Kidney capillary endothelial cell (primary cell): ENCODE results near the gene ABCC4.
A peak's percentile ranks its signal among the peaks of the same experiment; 100 is the strongest.

Source experiments
- DNase-seq: peaks from one replicate; pipeline ENCODE4 v3.0.0-alpha.2; 2018; ENCODE audit warnings: low spot score

The ABCC4 gene, protein sequence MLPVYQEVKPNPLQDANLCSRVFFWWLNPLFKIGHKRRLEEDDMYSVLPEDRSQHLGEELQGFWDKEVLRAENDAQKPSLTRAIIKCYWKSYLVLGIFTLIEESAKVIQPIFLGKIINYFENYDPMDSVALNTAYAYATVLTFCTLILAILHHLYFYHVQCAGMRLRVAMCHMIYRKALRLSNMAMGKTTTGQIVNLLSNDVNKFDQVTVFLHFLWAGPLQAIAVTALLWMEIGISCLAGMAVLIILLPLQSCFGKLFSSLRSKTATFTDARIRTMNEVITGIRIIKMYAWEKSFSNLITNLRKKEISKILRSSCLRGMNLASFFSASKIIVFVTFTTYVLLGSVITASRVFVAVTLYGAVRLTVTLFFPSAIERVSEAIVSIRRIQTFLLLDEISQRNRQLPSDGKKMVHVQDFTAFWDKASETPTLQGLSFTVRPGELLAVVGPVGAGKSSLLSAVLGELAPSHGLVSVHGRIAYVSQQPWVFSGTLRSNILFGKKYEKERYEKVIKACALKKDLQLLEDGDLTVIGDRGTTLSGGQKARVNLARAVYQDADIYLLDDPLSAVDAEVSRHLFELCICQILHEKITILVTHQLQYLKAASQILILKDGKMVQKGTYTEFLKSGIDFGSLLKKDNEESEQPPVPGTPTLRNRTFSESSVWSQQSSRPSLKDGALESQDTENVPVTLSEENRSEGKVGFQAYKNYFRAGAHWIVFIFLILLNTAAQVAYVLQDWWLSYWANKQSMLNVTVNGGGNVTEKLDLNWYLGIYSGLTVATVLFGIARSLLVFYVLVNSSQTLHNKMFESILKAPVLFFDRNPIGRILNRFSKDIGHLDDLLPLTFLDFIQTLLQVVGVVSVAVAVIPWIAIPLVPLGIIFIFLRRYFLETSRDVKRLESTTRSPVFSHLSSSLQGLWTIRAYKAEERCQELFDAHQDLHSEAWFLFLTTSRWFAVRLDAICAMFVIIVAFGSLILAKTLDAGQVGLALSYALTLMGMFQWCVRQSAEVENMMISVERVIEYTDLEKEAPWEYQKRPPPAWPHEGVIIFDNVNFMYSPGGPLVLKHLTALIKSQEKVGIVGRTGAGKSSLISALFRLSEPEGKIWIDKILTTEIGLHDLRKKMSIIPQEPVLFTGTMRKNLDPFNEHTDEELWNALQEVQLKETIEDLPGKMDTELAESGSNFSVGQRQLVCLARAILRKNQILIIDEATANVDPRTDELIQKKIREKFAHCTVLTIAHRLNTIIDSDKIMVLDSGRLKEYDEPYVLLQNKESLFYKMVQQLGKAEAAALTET (N-terminal part only)

GRCh38 chr13:95301183-95301967, at the start of gene ABCC4:
Gene ABCC4, minus strand, starts transcription at chr13:95301451. Its CDS starts 137 bp downstream, at chr13:95301314.
- peak; percentile 76 for DNase-seq

DNA sequence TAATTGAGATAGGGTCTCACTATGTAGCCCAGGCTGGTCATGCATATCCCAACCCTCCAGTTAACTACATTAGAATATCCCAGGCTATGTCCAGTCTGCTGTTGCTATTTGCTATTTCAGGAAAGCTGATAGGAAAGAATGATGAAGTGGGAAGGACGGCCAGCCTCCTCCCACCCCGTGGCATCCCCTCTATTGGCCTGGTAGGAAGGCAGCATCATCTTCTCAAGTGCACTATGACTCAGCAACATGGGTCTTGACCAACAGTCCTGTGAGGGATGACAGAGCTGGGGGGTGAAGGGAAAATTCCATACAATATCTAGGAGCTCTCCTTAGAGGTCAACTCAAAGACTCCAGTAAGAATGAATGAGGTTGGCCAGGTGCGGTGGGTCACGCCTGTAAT, 48.0 kb upstream of the ABCC4 start:
- no peak for DNase-seq

- peak; percentile 81 for DNase-seq
Measured at GRCh38 chr13:95343944-95344343, 42.7 kb upstream of the ABCC4 start.

DNA sequence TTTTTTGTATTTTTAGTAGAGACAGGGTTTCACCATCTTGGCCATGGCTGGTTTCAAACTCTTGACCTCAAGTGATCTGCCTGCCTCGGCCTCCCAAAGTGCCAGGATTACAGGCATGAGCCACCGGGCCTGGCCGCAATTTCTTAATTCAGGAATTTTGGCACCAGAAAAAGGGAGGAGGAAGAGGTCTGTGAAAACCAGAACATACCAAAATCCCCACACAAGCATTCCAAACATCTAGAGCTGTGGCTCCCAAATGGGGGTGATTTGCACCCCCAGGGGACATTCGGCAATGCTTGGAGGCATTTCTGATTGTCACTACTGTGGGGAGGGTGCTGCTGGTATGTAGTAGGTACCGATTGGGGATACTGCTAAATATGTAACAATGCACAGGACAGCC, 40.2 kb upstream of the ABCC4 start:
- DNase-seq: no peak

DNA sequence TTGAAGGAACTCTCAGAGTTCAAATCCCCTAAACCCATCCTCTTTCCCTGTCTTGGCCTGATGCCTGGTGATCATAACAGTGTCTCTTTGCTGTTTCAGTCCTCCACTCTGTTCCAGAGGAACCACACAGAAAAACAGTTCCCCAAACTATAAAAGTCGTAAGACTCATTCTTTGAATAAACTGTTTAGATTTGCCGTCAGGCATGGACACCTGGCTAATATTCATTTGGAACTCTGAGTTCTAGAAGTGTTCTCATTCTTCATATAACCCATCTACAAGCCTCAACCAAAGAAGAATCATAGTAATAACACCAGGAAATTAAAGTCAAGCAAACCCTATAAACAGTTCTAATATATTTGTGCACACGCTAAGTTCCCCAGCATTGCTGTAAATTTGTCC, 37.7 kb upstream of the ABCC4 start:
- DNase-seq: no peak

DNA sequence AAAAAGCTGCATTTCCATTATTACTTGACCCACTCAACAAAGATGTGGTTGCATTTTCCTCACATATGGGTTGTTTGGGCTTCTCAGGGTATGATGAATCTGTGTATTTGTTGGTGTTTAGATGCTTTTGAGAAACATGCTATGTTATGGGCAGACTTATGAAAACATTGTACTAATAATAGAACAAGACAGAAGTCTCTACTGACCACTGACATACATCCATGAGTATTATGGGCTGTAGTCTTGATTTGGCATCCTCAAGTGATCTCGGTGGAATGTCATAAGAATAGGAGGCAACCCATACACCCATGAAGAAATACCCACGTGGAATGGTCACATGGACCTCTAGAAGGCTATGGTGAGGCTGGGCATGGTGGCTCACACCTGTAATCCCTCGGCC, 36.3 kb upstream of the ABCC4 start:
- DNase-seq: no peak

DNA sequence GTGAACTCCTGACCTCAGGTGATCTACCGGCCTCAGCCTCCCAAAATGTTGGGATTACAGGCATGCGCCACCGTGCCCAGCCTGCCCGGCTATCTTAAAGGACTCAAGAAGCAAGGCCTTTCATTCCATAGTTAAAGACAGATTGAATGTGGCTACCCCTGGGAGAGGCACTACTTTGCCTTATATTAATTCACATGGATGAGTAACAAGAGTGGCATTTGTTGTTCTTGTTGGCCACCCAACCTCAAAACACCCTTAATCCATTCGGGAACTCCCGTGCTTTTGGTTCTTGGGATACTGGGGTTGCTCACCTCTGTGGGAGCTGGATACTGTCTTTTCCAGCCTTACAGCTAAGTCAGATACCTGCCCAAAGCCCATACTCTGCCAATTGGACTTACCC, 34.4 kb upstream of the ABCC4 start:
- DNase-seq: no peak

GRCh38 chr13:95328386-95328785, 27.1 kb upstream of the ABCC4 start:
- no peak for DNase-seq

GRCh38 chr13:95327190-95327589, 25.9 kb upstream of the ABCC4 start:
- DNase-seq: no peak

GRCh38 chr13:95326695-95327094, 25.4 kb upstream of the ABCC4 start:
- DNase-seq: no peak

DNA sequence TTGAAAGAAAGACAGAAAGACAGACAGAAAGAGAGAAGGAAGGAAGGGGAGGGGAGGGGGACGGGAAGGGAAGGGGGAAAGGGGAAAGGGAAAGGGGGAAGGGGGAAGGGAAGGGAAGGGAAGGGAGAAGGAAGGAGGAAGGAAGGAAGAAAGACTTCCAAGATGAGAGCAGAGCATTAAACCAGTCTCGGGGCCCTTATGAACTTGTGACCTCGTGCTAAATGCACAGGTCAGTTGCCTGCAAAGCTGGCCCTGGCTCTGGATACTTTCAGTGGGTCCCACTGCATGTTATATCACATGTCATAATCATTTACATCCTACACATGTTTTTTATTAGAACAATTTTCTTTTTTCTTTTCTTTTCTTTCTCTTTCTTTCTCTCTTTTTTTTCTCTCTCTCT, 24.2 kb upstream of the ABCC4 start:
- DNase-seq: no peak

DNA sequence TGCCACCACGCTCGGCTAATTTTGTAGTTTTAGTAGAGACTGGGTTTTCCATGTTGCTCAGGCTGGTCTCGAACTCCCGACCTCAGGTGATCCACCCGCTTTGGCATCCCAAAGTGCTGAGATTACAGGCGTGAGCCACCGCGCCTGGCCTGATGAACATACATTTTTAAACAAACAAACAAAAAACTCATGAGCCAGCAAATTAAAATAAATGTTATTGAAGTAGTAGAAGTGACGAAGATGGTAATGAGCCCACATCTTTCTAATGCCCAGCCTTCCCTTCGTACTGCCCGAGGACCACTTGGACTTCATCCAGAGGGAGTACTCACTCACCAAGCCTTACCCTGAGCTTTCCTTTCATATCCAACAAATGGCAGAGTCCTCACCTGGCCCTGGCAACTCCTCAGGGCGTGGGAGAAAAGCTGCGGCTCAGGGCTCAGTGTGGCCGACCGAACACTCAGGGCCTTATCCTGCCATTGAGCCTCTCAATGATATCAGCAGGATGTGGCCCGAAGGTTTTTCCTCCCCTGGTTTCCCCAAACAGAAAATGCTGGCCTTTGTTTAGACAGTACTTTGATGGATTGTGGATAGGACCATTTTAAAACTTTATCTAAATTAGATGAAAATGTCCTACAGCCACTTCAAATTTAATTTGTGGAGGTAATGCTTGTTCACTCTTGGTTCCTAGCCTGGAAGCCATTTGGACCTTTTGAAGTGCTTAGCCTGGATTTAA, 22.8 kb upstream of the ABCC4 start:
- no peak for DNase-seq

GRCh38 chr13:95319551-95320274, 18.5 kb upstream of the ABCC4 start:
- DNase-seq: no peak

DNA sequence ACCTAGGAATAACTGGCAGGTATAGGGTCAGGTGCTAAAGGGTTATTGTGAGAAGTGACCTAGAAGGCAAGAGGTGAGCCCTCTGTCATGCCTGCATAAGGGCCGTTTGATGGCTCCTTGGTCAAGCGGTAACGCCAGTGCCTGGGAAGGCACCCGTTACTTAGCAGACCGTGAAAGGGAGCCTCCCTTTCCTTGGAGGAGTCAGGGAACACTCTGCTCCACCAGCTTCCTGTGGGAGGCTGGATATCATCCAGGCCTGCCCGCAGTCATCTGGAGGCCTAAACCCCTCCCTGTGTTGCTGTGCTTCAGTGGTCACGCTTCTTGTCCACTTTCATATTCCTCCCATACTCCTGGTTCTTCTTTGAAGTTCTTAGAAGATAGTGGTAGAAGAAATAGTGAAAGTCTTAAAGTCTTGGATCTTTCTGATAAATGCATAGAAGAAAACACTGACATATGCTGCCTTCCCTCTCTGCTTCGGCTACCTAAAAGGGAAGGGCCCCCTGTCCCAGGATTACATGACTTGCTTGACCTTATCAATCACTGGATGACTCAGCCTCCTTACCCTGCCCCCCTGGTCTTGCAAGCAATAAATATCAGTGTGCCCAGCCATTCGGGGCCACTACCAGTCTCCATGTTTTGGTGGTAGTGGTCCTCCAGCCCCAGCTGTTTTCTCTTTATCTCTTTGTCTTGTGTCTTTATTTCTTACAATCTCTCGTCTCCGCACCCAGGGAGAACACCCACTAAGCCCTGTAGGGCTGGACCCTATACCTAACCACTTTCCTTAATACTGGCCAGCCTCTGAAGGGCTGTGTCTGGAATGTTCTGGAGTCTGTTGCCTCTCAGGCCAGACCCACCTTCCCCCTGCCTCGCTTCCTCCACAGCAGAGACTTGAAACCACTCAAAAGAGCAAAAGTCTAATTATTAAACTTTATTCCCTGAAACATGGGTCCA, 16.1 kb upstream of the ABCC4 start:
- DNase-seq: no peak

- no peak for DNase-seq
Measured at GRCh38 chr13:95315752-95316151, 14.5 kb upstream of the ABCC4 start.

DNA sequence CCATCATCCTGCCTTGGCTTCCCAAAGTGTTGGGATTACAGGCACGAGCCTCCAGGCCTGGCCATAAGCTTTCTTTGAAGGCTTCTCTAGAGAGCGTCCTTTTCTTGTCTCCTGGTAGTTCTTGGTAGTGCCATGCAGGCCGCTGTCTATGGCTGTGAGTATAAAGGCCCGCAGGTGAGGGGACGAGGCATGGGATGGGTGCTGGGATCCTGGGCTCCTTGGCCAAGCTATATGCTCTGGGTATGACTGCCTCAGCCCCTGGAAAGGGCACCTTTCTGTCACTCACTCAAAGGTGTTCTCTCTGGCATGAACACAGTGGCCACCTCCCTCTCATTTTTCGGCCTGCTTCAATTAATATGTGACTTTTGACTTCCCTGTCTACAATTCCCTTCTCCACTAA, 6.3 kb upstream of the ABCC4 start:
- DNase-seq: no peak

DNA sequence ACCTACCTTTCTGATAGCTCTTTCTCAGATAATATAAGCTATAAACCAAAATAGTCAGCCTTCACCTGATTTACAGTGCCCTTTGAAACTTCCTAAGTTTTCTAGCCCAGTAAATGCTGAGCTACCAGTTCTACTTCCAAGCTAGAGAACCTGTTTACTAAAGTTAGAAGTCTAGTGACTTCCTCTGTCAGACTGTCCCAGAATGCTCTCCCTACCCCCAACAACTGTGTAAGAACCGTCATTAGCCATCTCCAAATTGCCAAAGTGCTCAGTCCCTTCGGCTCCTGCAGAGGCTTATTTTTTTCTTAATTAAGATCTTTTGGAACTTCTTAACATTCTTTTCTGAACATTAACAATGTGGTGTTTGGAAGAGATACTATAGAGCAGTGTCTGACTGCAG, 3.2 kb upstream of the ABCC4 start:
- DNase-seq: no peak

DNA sequence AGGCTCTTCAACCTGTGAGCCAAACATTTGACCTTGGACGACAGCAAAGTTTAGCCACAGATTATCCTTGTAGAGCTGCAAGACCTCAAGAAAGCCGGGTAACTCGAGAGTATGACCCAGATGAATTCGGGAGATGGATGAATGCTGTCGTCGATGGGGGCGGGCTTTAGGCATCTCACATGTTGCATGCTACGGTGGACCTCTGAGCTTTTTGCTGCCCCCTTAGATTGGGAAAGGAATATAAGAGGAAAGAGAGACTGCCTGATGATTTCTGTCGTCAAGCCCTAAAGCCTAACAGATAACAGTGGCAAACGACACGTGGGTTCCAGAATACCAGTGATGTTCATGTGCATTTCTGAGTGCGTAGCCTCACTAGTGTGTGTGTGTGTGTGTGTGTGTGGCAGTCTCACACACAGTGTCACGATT, 730 bp upstream of the ABCC4 start:
- DNase-seq: peak; percentile 28

GRCh38 chr13:95300625-95301182, 547 bp downstream of the ABCC4 start:
- DNase-seq: peak; percentile 44
